GM12878 (cell line): ENCODE measurements around the gene SLC36A2.

Source experiments
- EZH2 ChIP-seq: IDR thresholded peaks from 2 replicates; pipeline ENCODE4 v1.6.1; 2012; ENCODE audit warnings: low read depth, mild to moderate bottlenecking, control low read depth, inconsistent platforms, low read length, borderline replicate concordance; ENCODE audit not compliant: control insufficient read depth
- RAD21 ChIP-seq: IDR thresholded peaks from 2 replicates; pipeline ENCODE4 v1.6.1; 2011; ENCODE audit warnings: mild to moderate bottlenecking, low read depth, low read length, moderate library complexity; ENCODE audit not compliant: insufficient read depth

DNA sequence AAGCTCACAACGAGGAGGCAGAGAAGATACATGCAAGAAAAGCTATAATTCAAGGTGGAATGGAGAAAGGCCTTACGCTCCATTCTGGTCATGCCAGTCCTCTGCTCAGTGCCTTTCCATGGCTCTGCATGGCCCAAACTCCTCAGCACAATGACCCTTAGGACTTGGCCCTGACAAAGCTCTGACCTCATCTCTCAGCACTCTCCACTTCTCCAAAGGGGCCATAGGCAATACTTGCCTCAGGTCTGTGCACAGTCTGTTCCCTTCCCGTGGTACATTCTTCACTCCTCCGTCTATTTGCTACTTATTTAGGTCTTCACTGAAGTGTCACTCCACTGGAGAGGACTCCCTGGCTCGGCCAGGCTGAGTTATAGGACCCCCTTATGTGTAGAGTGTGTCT, 68.5 kb downstream of the SLC36A2 start:
- TF ChIP-seq RAD21 (no peak), EZH2 (no peak)
